ENCODE results near the gene TGIF2. TPM values are rescaled to one million over a fixed set of nuclear protein-coding genes. Genes with fewer than 3 reads are reported as not detected.

TGIF2 gene
- total and polyA plus RNA-seq, 9 of the 15 experiments (the other 6 are each of a cell fraction or from before 2014, with no cell fraction given), result 6.8 to 27.8 (median 15.7) TPM

DNA sequence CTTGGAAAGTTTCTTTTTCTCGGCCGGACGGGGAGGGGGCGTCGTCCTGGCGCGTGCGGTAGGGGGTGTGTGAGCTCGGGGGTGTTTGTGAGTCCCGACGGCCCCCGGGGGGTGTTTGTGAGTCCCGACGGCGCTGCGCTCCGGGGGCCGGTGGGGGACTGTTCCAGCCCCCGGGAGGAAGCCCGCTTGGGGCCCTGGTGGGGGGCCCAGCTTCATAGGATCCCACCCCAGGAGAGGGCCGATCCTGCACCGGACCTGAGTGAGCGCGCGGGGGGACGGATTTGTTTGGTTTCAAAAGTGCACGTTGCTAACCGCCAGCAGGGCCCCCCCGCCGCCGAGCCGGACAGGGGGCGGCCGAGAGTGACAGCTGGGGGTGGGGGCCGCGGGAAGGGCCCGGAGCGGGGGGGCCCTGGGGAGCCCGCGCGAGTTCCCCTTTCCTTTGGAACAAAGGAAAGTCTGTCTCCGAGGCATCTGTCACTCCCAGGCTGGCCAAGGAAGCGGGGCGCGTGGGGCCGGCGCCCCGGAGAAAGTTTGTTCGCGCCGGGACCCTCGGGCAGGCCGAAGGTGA, 485 bp downstream of the TGIF2 start (continued):
- no peak for TF ChIP-seq CEBPZ (IDR thresholded peaks at IDR 0.05; ENCODE audit: borderline replicate concordance, low read depth, low read length)
- no peak for TF ChIP-seq TCF7 (IDR thresholded peaks at IDR 0.05; ENCODE audit: borderline replicate concordance)
- TF ChIP-seq POLR2H (tag; IDR thresholded peaks at IDR 0.05; ENCODE audit: low read depth), result no peak
- no peak for TF ChIP-seq ZFP36 (IDR thresholded peaks at IDR 0.05; ENCODE audit: low read depth, low read length, partially characterized antibody)
- no peak for TF ChIP-seq SIRT6 (IDR thresholded peaks at IDR 0.05; ENCODE audit: low read depth, low read length)
- TF ChIP-seq BRCA1 (IDR thresholded peaks at IDR 0.05), result no peak
- TF ChIP-seq BRCA1 (CRISPR knock-in tag; IDR thresholded peaks at IDR 0.05), result no peak
- no peak for TF ChIP-seq OTX1 (CRISPR knock-in tag; IDR thresholded peaks at IDR 0.05)
- no peak for TF ChIP-seq MGA (IDR thresholded peaks at IDR 0.05)
- TF ChIP-seq, protein P1, sequence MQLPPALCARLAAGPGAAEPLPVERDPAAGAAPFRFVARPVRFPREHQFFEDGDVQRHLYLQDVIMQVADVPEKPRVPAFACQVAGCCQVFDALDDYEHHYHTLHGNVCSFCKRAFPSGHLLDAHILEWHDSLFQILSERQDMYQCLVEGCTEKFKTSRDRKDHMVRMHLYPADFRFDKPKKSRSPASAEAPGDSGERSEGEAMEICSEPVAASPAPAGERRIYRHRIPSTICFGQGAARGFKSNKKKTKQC (CRISPR knock-in tag; IDR thresholded peaks at IDR 0.05), result no peak

All from K562 (cell line).